Lower lobe of right lung (tissue), 2 donors: ENCODE measurements around the gene SEL1L2. TPM values are rescaled to one million over a fixed set of nuclear protein-coding genes. Genes with fewer than 3 reads are reported as not detected.
A peak's percentile ranks its signal among the peaks of the same experiment; 100 is the strongest.

Experiments
- ATAC-seq, 2 donors: fragments of 200-7000 bp; cut with Tn5 transposase; one replicate each; pipeline ENCODE4 v1.9.1; 2020 to 2022; ENCODE audit warnings: mild to moderate bottlenecking in 2 of 2, moderate library complexity in 2 of 2
- DNase-seq: peaks from one replicate; pipeline ENCODE4 v3.0.0-alpha.2; 2020
- H3K27ac ChIP-seq: fragments of 200-600 bp; one replicate; pipeline ENCODE4 v1.8.0; 2022
- H3K27me3 ChIP-seq: fragments of 200-600 bp; one replicate; pipeline ENCODE4 v1.8.0; 2022; ENCODE audit warnings: low read depth
- H3K36me3 ChIP-seq: fragments of 200-600 bp; one replicate; pipeline ENCODE4 v1.8.0; 2022; ENCODE audit warnings: mild to moderate bottlenecking
- H3K4me1 ChIP-seq: fragments of 200-600 bp; one replicate; pipeline ENCODE4 v1.8.0; 2022
- H3K4me3 ChIP-seq: fragments of 200-600 bp; one replicate; pipeline ENCODE4 v1.8.0; 2022; ENCODE audit warnings: mild to moderate bottlenecking
- H3K9me3 ChIP-seq: fragments of 200-600 bp; one replicate; pipeline ENCODE4 v1.8.0; 2022
- intact Hi-C: fragments of 100-400 bp; cut with DNase I; formaldehyde crosslinking; loops from one replicate; pipeline ENCODE4 v1.11.0; 2022
- total RNA-seq: library from RNA; stranded (reverse); fragmentation: NEBNext Ultra II Directional; extraction: Animal tissue kit (Norgen Biotek cat#: 25700); gene quantifications from one replicate; pipeline ENCODE4 v1.2.1, GENCODE V29; 2021
- TF ChIP-seq, protein P1 (sequence below): fragments of 200-600 bp; IDR thresholded peaks from one replicate; pipeline ENCODE4 v1.8.0; 2022; ENCODE audit warnings: antibody characterized with exemption, mild to moderate bottlenecking
- donor health status: DM: no; HTN: yes; CAD: no; lungs with severe emphysema.

Gene SEL1L2
- total RNA-seq, 1 donor from 2014 or later: not detected

DNA sequence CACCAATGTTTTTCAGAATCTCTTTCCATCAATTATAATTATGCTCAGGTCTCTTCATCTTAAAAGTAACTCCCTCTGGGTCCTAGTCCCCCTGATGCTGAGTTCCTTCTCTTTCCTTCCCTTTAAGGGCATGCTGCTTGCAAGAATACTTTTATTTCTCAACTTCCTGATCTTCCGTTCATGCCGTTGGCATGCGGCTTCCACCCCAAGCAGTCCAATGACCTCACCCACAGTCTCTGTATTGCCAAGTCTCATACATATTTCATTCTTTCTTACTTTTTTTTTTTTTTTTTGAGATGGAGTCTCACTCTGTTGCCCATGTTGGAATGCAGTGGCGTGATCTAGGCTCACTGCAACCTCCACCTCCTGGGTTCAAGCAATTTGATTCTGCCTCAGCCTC is 122.1 kb downstream of the SEL1L2 start:
- TF ChIP-seq, protein P1, sequence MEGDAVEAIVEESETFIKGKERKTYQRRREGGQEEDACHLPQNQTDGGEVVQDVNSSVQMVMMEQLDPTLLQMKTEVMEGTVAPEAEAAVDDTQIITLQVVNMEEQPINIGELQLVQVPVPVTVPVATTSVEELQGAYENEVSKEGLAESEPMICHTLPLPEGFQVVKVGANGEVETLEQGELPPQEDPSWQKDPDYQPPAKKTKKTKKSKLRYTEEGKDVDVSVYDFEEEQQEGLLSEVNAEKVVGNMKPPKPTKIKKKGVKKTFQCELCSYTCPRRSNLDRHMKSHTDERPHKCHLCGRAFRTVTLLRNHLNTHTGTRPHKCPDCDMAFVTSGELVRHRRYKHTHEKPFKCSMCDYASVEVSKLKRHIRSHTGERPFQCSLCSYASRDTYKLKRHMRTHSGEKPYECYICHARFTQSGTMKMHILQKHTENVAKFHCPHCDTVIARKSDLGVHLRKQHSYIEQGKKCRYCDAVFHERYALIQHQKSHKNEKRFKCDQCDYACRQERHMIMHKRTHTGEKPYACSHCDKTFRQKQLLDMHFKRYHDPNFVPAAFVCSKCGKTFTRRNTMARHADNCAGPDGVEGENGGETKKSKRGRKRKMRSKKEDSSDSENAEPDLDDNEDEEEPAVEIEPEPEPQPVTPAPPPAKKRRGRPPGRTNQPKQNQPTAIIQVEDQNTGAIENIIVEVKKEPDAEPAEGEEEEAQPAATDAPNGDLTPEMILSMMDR: no peak
- Histone ChIP-seq H3K4me3 (no peak overlapping the region), H3K4me1 (peaks cover 23% of the 10 kb centered on the region), H3K36me3 (no peaks in the 10 kb centered on the region), H3K27ac (no peak overlapping the region), H3K27me3 (no peaks in the 10 kb centered on the region), H3K9me3 (no peaks in the 10 kb centered on the region)
- intact Hi-C loops: no loop called here
- DNase-seq (no peak), ATAC-seq (peak; percentile 71 to 80)

DNA sequence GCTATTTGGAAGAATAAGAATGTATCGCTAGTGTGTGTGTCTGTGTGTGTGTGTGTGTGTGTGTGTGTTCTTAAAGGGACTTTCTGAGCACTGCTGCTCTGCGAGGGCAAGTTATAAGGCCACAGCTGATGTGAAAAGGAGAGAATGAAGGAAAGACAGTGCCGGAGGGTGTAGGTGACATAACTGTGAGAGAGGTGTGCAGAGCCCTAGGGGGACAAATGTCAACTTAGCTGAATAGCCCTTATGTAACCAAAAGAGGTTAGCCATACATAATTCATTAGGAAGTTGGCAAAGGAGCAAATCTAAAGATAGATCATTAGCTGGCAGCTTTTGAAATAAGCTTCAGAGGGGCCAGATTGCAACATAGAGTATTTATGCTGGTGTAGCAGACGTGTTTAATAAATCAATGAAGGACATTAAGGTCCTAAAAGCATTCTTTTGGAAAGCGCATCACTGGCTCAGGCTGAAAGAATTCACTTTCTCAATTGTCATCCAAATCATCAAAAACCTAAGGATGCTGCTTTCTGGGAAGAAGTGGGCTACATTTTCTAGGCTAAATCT is 124.5 kb downstream of the SEL1L2 start:
- H3K27ac ChIP-seq: no peak overlapping the region
- TF ChIP-seq, protein P1: no peak
- no peak overlapping the region for H3K4me3 ChIP-seq
- no peaks in the 10 kb centered on the region for H3K9me3 ChIP-seq
- ATAC-seq: peak; percentile 55 to 61
- intact Hi-C loops: no loop called here
- H3K4me1 ChIP-seq: peaks cover 23% of the 10 kb centered on the region
- no peaks in the 10 kb centered on the region for H3K36me3 ChIP-seq
- H3K27me3 ChIP-seq: no peaks in the 10 kb centered on the region
- DNase-seq: no peak

DNA sequence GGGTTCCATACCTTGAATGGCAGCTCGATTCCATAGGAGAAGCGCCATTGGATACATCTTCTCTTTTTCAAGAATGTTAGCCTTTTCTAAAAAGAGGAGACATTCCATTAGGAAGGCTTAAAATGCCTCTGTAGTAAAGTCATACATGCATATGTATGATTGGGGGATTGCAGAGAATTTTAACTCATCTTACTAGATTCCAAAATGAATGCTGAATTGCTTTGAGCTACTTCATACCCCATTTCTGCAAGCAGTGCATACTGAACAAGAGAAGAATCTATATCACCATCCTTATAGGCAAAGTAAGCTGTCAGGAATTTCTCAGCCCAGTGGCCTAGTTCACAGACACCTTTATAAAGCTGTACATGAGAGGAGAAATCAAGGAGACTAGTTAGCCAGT is 125.3 kb downstream of the SEL1L2 start:
- Histone ChIP-seq H3K27me3 (no peaks in the 10 kb centered on the region), H3K36me3 (no peaks in the 10 kb centered on the region), H3K27ac (no peak overlapping the region), H3K9me3 (no peaks in the 10 kb centered on the region), H3K4me1 (peaks cover 20% of the 10 kb centered on the region), H3K4me3 (no peak overlapping the region)
- TF ChIP-seq, protein P1: no peak
- intact Hi-C loops: no loop called here
- no peak for DNase-seq
- no peak for ATAC-seq

DNA sequence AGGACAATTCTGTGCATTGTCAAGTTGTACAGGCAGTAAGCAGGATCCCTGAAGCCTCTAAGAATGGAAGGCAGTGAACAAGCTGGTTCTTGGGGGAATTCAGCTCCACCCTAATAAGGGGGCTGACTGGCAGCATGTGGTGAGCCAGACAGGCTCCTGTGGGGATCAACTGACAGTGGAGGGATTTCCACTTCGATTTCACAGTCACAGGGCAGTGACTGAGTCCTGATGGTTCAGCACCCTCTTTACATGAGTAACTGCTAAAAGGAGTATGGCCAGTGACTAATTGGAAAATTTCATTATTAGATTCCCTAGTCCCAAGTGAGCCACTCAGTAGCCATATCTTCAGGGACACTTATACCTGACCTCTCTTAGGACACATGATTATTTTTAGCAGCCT is 127.2 kb downstream of the SEL1L2 start:
- H3K27me3 ChIP-seq: no peaks in the 10 kb centered on the region
- H3K9me3 ChIP-seq: no peaks in the 10 kb centered on the region
- intact Hi-C loops: no loop called here
- ATAC-seq: no peak
- H3K4me3 ChIP-seq: no peak overlapping the region
- peaks cover 12% of the 10 kb centered on the region for H3K4me1 ChIP-seq
- H3K36me3 ChIP-seq: no peaks in the 10 kb centered on the region
- no peak overlapping the region for H3K27ac ChIP-seq
- TF ChIP-seq, protein P1: no peak
- no peak for DNase-seq

DNA sequence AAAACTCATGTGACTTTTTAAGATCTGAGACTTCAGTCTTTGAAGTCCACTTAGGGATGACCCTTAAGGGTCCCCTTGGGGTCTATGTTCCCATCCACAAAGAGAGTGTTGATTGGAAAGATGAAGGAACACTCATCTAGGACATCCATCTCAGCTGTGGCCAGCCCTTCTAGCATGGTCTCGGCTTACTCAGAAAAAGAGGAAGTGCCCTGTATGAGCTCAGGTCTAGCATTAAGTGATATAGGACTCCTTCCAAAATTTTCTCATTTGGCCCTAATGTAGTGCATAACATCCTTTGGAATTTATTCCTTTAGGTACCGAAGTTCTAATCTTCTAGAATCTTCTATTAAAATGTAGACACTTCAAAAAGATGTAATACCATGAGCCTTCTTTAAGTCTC is 128.2 kb downstream of the SEL1L2 start:
- H3K4me3 ChIP-seq: no peak overlapping the region
- DNase-seq (no peak), ATAC-seq (no peak)
- TF ChIP-seq, protein P1: no peak
- no peaks in the 10 kb centered on the region for H3K27me3 ChIP-seq
- H3K27ac ChIP-seq: no peak overlapping the region
- H3K9me3 ChIP-seq: no peaks in the 10 kb centered on the region
- H3K36me3 ChIP-seq: no peaks in the 10 kb centered on the region
- intact Hi-C loops: no loop called here
- H3K4me1 ChIP-seq: peaks cover 12% of the 10 kb centered on the region
